H1 (cell line): ENCODE results near the gene SERGEF. TPM values are rescaled to one million over a fixed set of nuclear protein-coding genes. Genes with fewer than 3 reads are reported as not detected.

ENCODE experiments used
- SIRT6 ChIP-seq: IDR thresholded peaks from one replicate; pipeline ENCODE4 v1.7.1; 2012; ENCODE audit warnings: low read length, inconsistent platforms
- polyA plus RNA-seq, 7 experiments: library from polyadenylated mRNA; depleted of rRNA in 3 of 7; stranded (reverse) in 5 of 7; unstranded in 2 of 7; fragments of >200 nt in 5 of 7; fragments of 200-250 nt in 2 of 7; gene quantifications; 1 replicate in 5 of 7; 2 replicates in 1 of 7; 4 replicates in 1 of 7; pipeline versions ENCODE4 v1.2.1 to v1.2.3, GENCODE V29; 2011 to 2013; ENCODE audit warnings: missing spikeins in 2 of 7, mixed read lengths in 2 of 7
- total RNA-seq: library from RNA; stranded (reverse); fragmentation: NEBNext Ultra II Directional; extraction: Animal tissue kit (Norgen Biotek cat#: 25700); gene quantifications from 2 replicates; pipeline ENCODE4 v1.2.1, GENCODE V29; 2021

Gene SERGEF
- total and polyA plus RNA-seq, 2 of the 8 experiments (the other 6 are each of a cell fraction or from before 2014, with no cell fraction given) = 16.6 to 28.8 TPM

GRCh38 chr11:17848715-17849114, 164.1 kb downstream of the SERGEF start (continued):
- no peak for TF ChIP-seq SIRT6
